Left lung (tissue), 10 donors: Measurements from ENCODE around the gene CASTOR1. TPM values are rescaled to one million over a fixed set of nuclear protein-coding genes. Genes with fewer than 3 reads are reported as not detected.

Experiments
- ATAC-seq: fragments of 200-7000 bp; cut with Tn5 transposase; one replicate; pipeline ENCODE4 v1.9.1; 2020; ENCODE audit warnings: moderate library complexity
- DNase-seq, 4 donors: peaks; one replicate each; pipeline ENCODE4 v3.0.0-alpha.2; 2013 to 2020
- H3K27ac ChIP-seq, 2 donors: fragments of 200-600 bp; sonication (generic) in 1 of 2; one replicate each; pipeline versions ENCODE4 v1.5.0 to v1.8.0; 2020 to 2021
- H3K27me3 ChIP-seq, 2 donors: fragments of 200-600 bp; sonication (generic) in 1 of 2; one replicate each; pipeline versions ENCODE4 v1.5.0 to v1.8.0; 2020 to 2021
- H3K36me3 ChIP-seq, 2 donors: fragments of 200-600 bp; sonication (generic) in 1 of 2; one replicate each; pipeline versions ENCODE4 v1.5.0 to v1.8.0; 2020 to 2021
- H3K4me1 ChIP-seq, 2 donors: fragments of 200-600 bp; one replicate each; pipeline ENCODE4 v1.8.0; 2021
- H3K4me3 ChIP-seq, 2 donors: fragments of 200-600 bp; sonication (generic) in 1 of 2; one replicate each; pipeline versions ENCODE4 v1.5.0 to v1.8.0; 2020 to 2021; ENCODE audit warnings: mild to moderate bottlenecking in 1 of 2
- H3K9me3 ChIP-seq, 2 donors: fragments of 200-600 bp; sonication (generic) in 1 of 2; one replicate each; pipeline versions ENCODE4 v1.5.0 to v1.8.0; 2020 to 2021
- CTCF ChIP-seq, 2 donors: fragments of 200-600 bp; sonication (generic) in 1 of 2; IDR thresholded peaks; one replicate each; pipeline versions ENCODE4 v1.5.0 to v1.8.0; 2021; ENCODE audit warnings: antibody characterized with exemption in 2 of 2
- intact Hi-C, 2 donors: fragments of 100-400 bp; cut with DNase I; formaldehyde crosslinking; loops; one replicate each; pipeline versions ENCODE4 v1.11.2 to v1.14.2; 2022
- polyA plus RNA-seq, 6 donors: library from polyadenylated mRNA; unstranded; fragments of 120-200 nt; gene quantifications; one replicate each; pipeline ENCODE4 v1.2.1, GENCODE V29; 2013; ENCODE audit not compliant: insufficient read length in 6 of 6
- total RNA-seq, 2 donors: library from RNA; stranded (reverse); fragmentation: NEBNext Ultra II Directional; extraction: Animal tissue kit (Norgen Biotek cat#: 25700); gene quantifications; one replicate each; pipeline ENCODE4 v1.2.1, GENCODE V29; 2021
- donor health status: DM: no; HTN: yes; CAD: no.
- donor health status: DM: no; HTN: no; CAD: no.

The CASTOR1 gene
- total and polyA plus RNA-seq, 8 donors, result 10.7 to 16.7 (median 14.4) TPM

- Histone ChIP-seq H3K27me3 (no peaks in the 10 kb centered on the region), H3K4me1 (peaks cover 0 to 84% of the 10 kb centered on the region in 2 donors), H3K9me3 (no peaks in the 10 kb centered on the region), H3K36me3 (peaks cover 0 to 5% of the 10 kb centered on the region in 2 donors), H3K27ac (peak overlapping the region in 1 of 2 donors; percentile 94), H3K4me3 (peak overlapping the region in 1 of 2 donors; percentile 63)
- TF ChIP-seq CTCF (IDR thresholded peaks at IDR 0.05), result no peak
- DNase-seq (no peak), ATAC-seq (no peak)
- intact Hi-C loops, result loop anchor here (10.0 kb wide), 2 partner anchors 116 to 216 kb away; partner anchors contain the start of gene RNF215 (in 1 of the 2)
These were observed 21.0 kb downstream of the CASTOR1 start for GRCh38 chr22:30268331-30268730.

GRCh38 chr22:30267382-30268302 is 21.7 kb downstream of the CASTOR1 start:
- H3K9me3 ChIP-seq, result no peaks in the 10 kb centered on the region
- ATAC-seq (no peak), DNase-seq (peak in 1 of 4 donors; percentile 84)
- no peak for TF ChIP-seq CTCF (IDR thresholded peaks at IDR 0.05)
- peaks cover 0 to 5% of the 10 kb centered on the region in 2 donors for H3K36me3 ChIP-seq
- H3K4me3 ChIP-seq, result peak overlapping the region in 1 of 2 donors; percentile 63
- no peaks in the 10 kb centered on the region for H3K27me3 ChIP-seq
- peaks cover 0 to 84% of the 10 kb centered on the region in 2 donors for H3K4me1 ChIP-seq
- H3K27ac ChIP-seq, result peak overlapping the region; percentile 77 to 94
- intact Hi-C loops, result loop anchor here (10.0 kb wide), 2 partner anchors 117 to 217 kb away; partner anchors contain the start of gene RNF215 (in 1 of the 2)

- Histone ChIP-seq H3K36me3 (peaks cover 0 to 5% of the 10 kb centered on the region in 2 donors), H3K9me3 (no peaks in the 10 kb centered on the region), H3K27ac (peak within 1 kb of the TSS; percentile 77 to 94), H3K4me3 (peak within 1 kb of the TSS in 1 of 2 donors; percentile 63), H3K27me3 (no peaks in the 10 kb centered on the region), H3K4me1 (peaks cover 0 to 84% of the 10 kb centered on the region in 2 donors)
- intact Hi-C loops, result loop anchor here (10.0 kb wide), 2 partner anchors 118 to 218 kb away; partner anchors contain the start of gene RNF215 (in 1 of the 2)
- peak; percentile 26 for ATAC-seq
- peak in 2 of 4 donors; percentile 87 to 96 for DNase-seq
- no peak for TF ChIP-seq CTCF (IDR thresholded peaks at IDR 0.05)
These were observed 22.6 kb downstream of the CASTOR1 start, which contains the start of gene OSM for GRCh38 chr22:30266445-30267381. TSS of gene OSM (minus strand) at chr22:30266851. CDS start at chr22:30266799, 52 bp downstream.

GRCh38 chr22:30265823-30266444 is 23.4 kb downstream of the CASTOR1 start:
- Histone ChIP-seq H3K4me1 (peaks cover 0 to 84% of the 10 kb centered on the region in 2 donors), H3K27me3 (no peaks in the 10 kb centered on the region), H3K9me3 (no peaks in the 10 kb centered on the region), H3K27ac (peak overlapping the region; percentile 77 to 94), H3K4me3 (peak overlapping the region in 1 of 2 donors; percentile 63), H3K36me3 (peaks cover 0 to 5% of the 10 kb centered on the region in 2 donors)
- TF ChIP-seq CTCF (IDR thresholded peaks at IDR 0.05), result no peak
- ATAC-seq, result peak; percentile 41
- intact Hi-C loops, result loop anchor here (10.0 kb wide), 2 partner anchors 119 to 219 kb away; partner anchors contain the start of gene RNF215 (in 1 of the 2)
- peak in 2 of 4 donors; percentile 85 to 96 for DNase-seq
